SK-N-SH (cell line): ENCODE measurements around the gene ENOX2.

ENCODE experiments used
- CTCF ChIP-seq: fragments of 200-600 bp; sonication (generic); IDR thresholded peaks from 2 replicates; pipeline ENCODE4 v1.6.1; 2017; ENCODE audit warnings: antibody characterized with exemption, mild to moderate bottlenecking, moderate library complexity
- IRF3 ChIP-seq: fragments of 150-350 bp; IDR thresholded peaks from 2 replicates; pipeline ENCODE4 v1.6.1; 2016; ENCODE audit warnings: mild to moderate bottlenecking, low read depth, low read length
- NFIC ChIP-seq: IDR thresholded peaks from 2 replicates; pipeline ENCODE4 v1.4.0; 2012; ENCODE audit warnings: borderline replicate concordance
- REST ChIP-seq: IDR thresholded peaks from 2 replicates; pipeline ENCODE4 v1.6.1; 2012; ENCODE audit warnings: mild to moderate bottlenecking, low read depth, low read length, moderate library complexity
- RXRA ChIP-seq: IDR thresholded peaks from 2 replicates; pipeline ENCODE4 v1.4.0; 2012; ENCODE audit warnings: low read depth, mild to moderate bottlenecking, borderline replicate concordance
- SMC3 ChIP-seq: IDR thresholded peaks from 2 replicates; pipeline ENCODE4 v1.6.1; 2012; ENCODE audit warnings: low read depth, low read length, improper control_type of control experiment
- TEAD4 ChIP-seq: IDR thresholded peaks from 2 replicates; pipeline ENCODE4 v1.4.0; 2012; ENCODE audit warnings: mild to moderate bottlenecking, borderline replicate concordance; ENCODE audit not compliant: insufficient read depth

- no peak for TF ChIP-seq REST
- no peak for TF ChIP-seq CTCF
- no peak for TF ChIP-seq TEAD4
- TF ChIP-seq IRF3, result no peak
- TF ChIP-seq NFIC, result no peak
- TF ChIP-seq SMC3, result no peak
- no peak for TF ChIP-seq RXRA
These were observed 174.8 kb downstream of the ENOX2 start for GRCh38 chrX:130728208-130728607.
